ENCODE data around the gene IL10RA.

The IL10RA gene

DNA sequence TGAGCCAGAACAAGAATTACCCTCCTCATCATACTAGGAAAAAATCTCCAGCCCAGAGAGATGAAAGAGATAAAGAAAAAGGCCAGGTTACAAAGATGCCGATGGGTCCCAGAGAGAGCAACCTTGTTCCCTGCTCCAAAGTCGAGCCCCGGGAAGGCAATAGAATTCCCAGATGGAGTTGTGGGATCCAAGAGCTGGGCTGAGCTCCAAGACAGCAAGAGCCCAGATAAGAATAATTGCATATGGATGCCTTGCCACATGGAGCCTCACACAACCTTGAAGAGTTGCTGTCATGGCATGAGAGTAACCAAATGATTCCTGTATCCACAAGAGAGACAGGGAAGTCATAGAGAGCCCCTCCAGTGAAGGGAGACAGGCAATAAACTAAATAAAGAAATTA, 30.9 kb downstream of the IL10RA start:
- no peak overlapping the region for H3K4me2 ChIP-seq (ENCODE audit: low read length)
- TF ChIP-seq, protein P1, sequence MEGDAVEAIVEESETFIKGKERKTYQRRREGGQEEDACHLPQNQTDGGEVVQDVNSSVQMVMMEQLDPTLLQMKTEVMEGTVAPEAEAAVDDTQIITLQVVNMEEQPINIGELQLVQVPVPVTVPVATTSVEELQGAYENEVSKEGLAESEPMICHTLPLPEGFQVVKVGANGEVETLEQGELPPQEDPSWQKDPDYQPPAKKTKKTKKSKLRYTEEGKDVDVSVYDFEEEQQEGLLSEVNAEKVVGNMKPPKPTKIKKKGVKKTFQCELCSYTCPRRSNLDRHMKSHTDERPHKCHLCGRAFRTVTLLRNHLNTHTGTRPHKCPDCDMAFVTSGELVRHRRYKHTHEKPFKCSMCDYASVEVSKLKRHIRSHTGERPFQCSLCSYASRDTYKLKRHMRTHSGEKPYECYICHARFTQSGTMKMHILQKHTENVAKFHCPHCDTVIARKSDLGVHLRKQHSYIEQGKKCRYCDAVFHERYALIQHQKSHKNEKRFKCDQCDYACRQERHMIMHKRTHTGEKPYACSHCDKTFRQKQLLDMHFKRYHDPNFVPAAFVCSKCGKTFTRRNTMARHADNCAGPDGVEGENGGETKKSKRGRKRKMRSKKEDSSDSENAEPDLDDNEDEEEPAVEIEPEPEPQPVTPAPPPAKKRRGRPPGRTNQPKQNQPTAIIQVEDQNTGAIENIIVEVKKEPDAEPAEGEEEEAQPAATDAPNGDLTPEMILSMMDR (IDR thresholded peaks at IDR 0.05; ENCODE audit: low read depth, low read length): no peak
- no peak for TF ChIP-seq EZH2phosphoT487 (IDR thresholded peaks at IDR 0.05; ENCODE audit: low read depth)
- H3K27ac ChIP-seq (ENCODE audit: low read length): no peak overlapping the region
- no peak overlapping the region for H3K4me3 ChIP-seq (ENCODE audit: low read length)
- no peaks in the 10 kb centered on the region for H3K79me2 ChIP-seq (ENCODE audit: low read length)
- no peaks in the 10 kb centered on the region for H4K20me1 ChIP-seq (ENCODE audit: insufficient read depth, low read length)
- peaks cover 41% of the 10 kb centered on the region; the same call in 1 of the 2 replicates for H3K9me3 ChIP-seq (ENCODE audit: insufficient read depth, low read length)
- H3K4me1 ChIP-seq (ENCODE audit: low read length): peaks cover 38% of the 10 kb centered on the region
- H3K9ac ChIP-seq (ENCODE audit: low read length): no peak overlapping the region
- no peaks in the 10 kb centered on the region for H3K27me3 ChIP-seq (ENCODE audit: low read depth, low read length)
- peaks cover 30% of the 10 kb centered on the region for H3K36me3 ChIP-seq (replicated peaks; ENCODE audit: low read depth, low read length)
- H2AFZ ChIP-seq (ENCODE audit: low read depth, low read length): no peak overlapping the region

DNA sequence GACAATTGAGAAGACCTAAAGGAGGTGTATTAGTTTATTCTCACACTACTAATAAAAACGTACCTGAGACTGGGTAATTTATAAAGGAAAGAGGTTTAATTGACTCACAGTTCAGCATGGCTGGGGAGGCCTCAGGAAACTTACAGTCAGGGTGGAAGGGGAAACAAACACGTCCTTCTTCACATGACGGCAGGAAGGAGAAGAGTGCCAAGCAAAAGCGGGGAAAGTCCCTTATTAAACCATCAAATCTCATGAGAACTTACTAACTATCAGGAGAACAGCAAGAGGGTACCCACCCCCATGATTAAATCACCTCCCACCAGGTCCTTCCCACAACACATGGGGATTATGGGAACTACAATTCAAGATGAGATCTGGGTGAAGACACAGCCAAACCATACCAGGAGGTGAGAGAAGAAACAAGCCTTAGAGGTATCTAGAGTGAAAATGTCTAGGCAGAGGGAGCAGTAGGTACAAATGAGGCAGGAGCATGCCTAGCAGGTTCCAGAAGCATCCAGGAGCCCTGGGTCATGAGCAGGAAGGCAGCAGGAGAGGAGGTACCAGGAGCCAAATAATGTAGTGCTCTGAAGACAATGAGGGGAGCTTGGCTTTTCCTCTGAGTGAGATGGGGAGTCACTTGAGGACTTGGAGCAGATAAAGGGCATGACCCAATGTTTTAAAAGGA, 31.6 kb downstream of the IL10RA start:
- H2AFZ ChIP-seq (ENCODE audit: low read depth, low read length): no peak overlapping the region
- no peaks in the 10 kb centered on the region for H3K27me3 ChIP-seq (ENCODE audit: low read depth, low read length)
- H4K20me1 ChIP-seq (ENCODE audit: insufficient read depth, low read length): no peaks in the 10 kb centered on the region
- peaks cover 31% of the 10 kb centered on the region for H3K4me1 ChIP-seq (ENCODE audit: low read length)
- no peaks in the 10 kb centered on the region for H3K79me2 ChIP-seq (ENCODE audit: low read length)
- H3K9ac ChIP-seq (ENCODE audit: low read length): no peak overlapping the region
- H3K9me3 ChIP-seq (ENCODE audit: insufficient read depth, low read length): peaks cover 41% of the 10 kb centered on the region; the same call in 1 of the 2 replicates
- no peak overlapping the region for H3K27ac ChIP-seq (ENCODE audit: low read length)
- H3K36me3 ChIP-seq (replicated peaks; ENCODE audit: low read depth, low read length): peaks cover 30% of the 10 kb centered on the region
- TF ChIP-seq EZH2phosphoT487 (IDR thresholded peaks at IDR 0.05; ENCODE audit: low read depth): no peak
- TF ChIP-seq, protein P1 (IDR thresholded peaks at IDR 0.05; ENCODE audit: low read depth, low read length): no peak
- no peak overlapping the region for H3K4me3 ChIP-seq (ENCODE audit: low read length)
- no peak overlapping the region for H3K4me2 ChIP-seq (ENCODE audit: low read length)

DNA sequence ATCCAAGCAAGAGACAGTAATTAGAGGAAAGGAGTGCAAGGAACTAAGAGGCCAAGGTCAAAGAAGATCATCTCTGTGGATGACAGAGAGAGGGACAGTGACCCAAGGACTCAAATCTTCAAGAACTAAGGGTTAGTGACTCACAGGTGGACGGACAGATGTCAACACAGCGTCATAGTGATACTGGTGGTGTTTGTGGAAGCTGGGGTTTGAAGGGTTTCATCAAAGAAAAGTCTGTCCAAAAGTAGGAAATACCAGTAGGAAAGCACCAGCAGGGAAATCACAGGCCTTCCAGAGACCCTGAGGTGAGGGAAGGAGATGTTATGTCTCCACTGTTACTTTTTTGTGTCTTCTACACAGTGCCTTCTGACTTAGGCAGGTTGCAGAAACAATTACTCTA, 32.2 kb downstream of the IL10RA start:
- H2AFZ ChIP-seq (ENCODE audit: low read depth, low read length): no peak overlapping the region
- peaks cover 30% of the 10 kb centered on the region for H3K36me3 ChIP-seq (replicated peaks; ENCODE audit: low read depth, low read length)
- peaks cover 41% of the 10 kb centered on the region; the same call in 1 of the 2 replicates for H3K9me3 ChIP-seq (ENCODE audit: insufficient read depth, low read length)
- H3K27me3 ChIP-seq (ENCODE audit: low read depth, low read length): no peaks in the 10 kb centered on the region
- no peak overlapping the region for H3K4me3 ChIP-seq (ENCODE audit: low read length)
- no peak for TF ChIP-seq EZH2phosphoT487 (IDR thresholded peaks at IDR 0.05; ENCODE audit: low read depth)
- TF ChIP-seq, protein P1 (IDR thresholded peaks at IDR 0.05; ENCODE audit: low read depth, low read length): no peak
- H3K9ac ChIP-seq (ENCODE audit: low read length): no peak overlapping the region
- H3K27ac ChIP-seq (ENCODE audit: low read length): no peak overlapping the region
- no peaks in the 10 kb centered on the region for H3K79me2 ChIP-seq (ENCODE audit: low read length)
- peaks cover 25% of the 10 kb centered on the region for H3K4me1 ChIP-seq (ENCODE audit: low read length)
- no peaks in the 10 kb centered on the region for H4K20me1 ChIP-seq (ENCODE audit: insufficient read depth, low read length)
- no peak overlapping the region for H3K4me2 ChIP-seq (ENCODE audit: low read length)

DNA sequence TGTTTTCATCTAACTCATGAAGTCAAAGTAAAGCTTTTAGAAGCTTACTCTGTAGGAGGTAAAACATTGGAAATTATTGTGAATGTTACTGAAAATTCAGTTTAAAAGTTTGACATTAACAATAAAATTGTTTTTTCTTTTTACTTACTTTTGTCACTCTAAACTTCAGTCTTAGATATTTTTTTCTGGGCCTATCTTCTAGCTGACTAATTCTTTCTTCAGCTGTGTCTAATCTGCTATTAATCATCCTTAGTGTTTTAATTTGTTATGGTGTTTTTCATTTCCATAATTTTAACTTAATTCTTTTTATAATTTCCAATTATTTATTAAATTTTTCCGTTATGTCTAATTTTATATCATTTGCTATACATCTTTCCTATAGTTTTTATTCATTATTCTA, 35.0 kb downstream of the IL10RA start:
- Histone ChIP-seq H3K27me3 (ENCODE audit: low read depth, low read length) (no peaks in the 10 kb centered on the region), H3K4me3 (ENCODE audit: low read length) (no peak overlapping the region), H3K79me2 (ENCODE audit: low read length) (no peaks in the 10 kb centered on the region), H2AFZ (ENCODE audit: low read depth, low read length) (no peak overlapping the region), H3K27ac (ENCODE audit: low read length) (no peak overlapping the region), H3K9me3 (ENCODE audit: insufficient read depth, low read length) (peaks cover 43% of the 10 kb centered on the region; the same call in 1 of the 2 replicates), H3K4me2 (ENCODE audit: low read length) (no peak overlapping the region), H3K4me1 (ENCODE audit: low read length) (peaks cover 10% of the 10 kb centered on the region), H3K9ac (ENCODE audit: low read length) (no peak overlapping the region), H4K20me1 (ENCODE audit: insufficient read depth, low read length) (no peaks in the 10 kb centered on the region), H3K36me3 (replicated peaks; ENCODE audit: low read depth, low read length) (peaks cover 30% of the 10 kb centered on the region)
- TF ChIP-seq, protein P1 (IDR thresholded peaks at IDR 0.05; ENCODE audit: low read depth, low read length): no peak
- no peak for TF ChIP-seq EZH2phosphoT487 (IDR thresholded peaks at IDR 0.05; ENCODE audit: low read depth)

Data from OCI-LY3 (cell line).